HG03469 (cell line): Measurements from ENCODE around the gene A2M.
A peak's percentile ranks its signal among the peaks of the same experiment; 100 is the strongest.

Experiments
- ATAC-seq: cut with Tn5 transposase; IDR thresholded peaks from one replicate; pipeline ENCODE4 v1.9.1; 2021; ENCODE audit warnings: mild to moderate bottlenecking, moderate library complexity, moderate number of reproducible peaks; ENCODE audit not compliant: unreplicated experiment

Gene A2M

GRCh38 chr12:9122091-9122609 is 6.4 kb upstream of the A2M start:
- ATAC-seq: no peak

- ATAC-seq: no peak
Measured at GRCh38 chr12:9120487-9121184, 4.9 kb upstream of the A2M start.

GRCh38 chr12:9118158-9118557 is 2.4 kb upstream of the A2M start:
- peak; percentile 72 for ATAC-seq

GRCh38 chr12:9114946-9115345 is 773 bp downstream of the A2M start:
- no peak for ATAC-seq

- no peak for ATAC-seq
Measured at GRCh38 chr12:9113987-9114309, 1.8 kb downstream of the A2M start.

GRCh38 chr12:9113296-9113986 is 2.3 kb downstream of the A2M start:
- no peak for ATAC-seq

GRCh38 chr12:9112076-9112853 is 3.5 kb downstream of the A2M start:
- no peak for ATAC-seq

GRCh38 chr12:9111525-9111924 is 4.2 kb downstream of the A2M start:
- no peak for ATAC-seq

- no peak for ATAC-seq
Measured at GRCh38 chr12:9109737-9110491, 5.8 kb downstream of the A2M start.

GRCh38 chr12:9109213-9109522 is 6.6 kb downstream of the A2M start:
- no peak for ATAC-seq

- ATAC-seq: no peak
Measured at GRCh38 chr12:9108504-9109212, 7.1 kb downstream of the A2M start.

- no peak for ATAC-seq
Measured at GRCh38 chr12:9107542-9107873, 8.2 kb downstream of the A2M start.

GRCh38 chr12:9106610-9107541 is 8.8 kb downstream of the A2M start:
- no peak for ATAC-seq

- ATAC-seq: no peak
Measured at GRCh38 chr12:9106067-9106466, 9.7 kb downstream of the A2M start.

GRCh38 chr12:9104767-9105423 is 10.8 kb downstream of the A2M start:
- ATAC-seq: no peak

GRCh38 chr12:9104087-9104486 is 11.6 kb downstream of the A2M start:
- ATAC-seq: no peak

- no peak for ATAC-seq
Measured at GRCh38 chr12:9103050-9103849, 12.5 kb downstream of the A2M start.

GRCh38 chr12:9101018-9101687 is 14.6 kb downstream of the A2M start:
- ATAC-seq: no peak
